GM12878 (cell line): ENCODE measurements around the gene CNTLN.

Source experiments
- CEBPB ChIP-seq, 2 experiments: fragments of 150-350 bp in 1 of 2; IDR thresholded peaks; 2 replicates each; pipeline ENCODE4 v1.6.1; 2012 to 2014; ENCODE audit warnings: low read depth in 2 of 2, low read length in 2 of 2, borderline replicate concordance in 1 of 2, inconsistent platforms in 1 of 2
- CTCF ChIP-seq, 3 experiments: IDR thresholded peaks in 2 of 3; conservative IDR thresholded peaks in 1 of 3; 2 replicates each; pipeline ENCODE4 v1.5.1; 2011; ENCODE audit warnings: low read depth in 3 of 3, low read length in 3 of 3, mild to moderate bottlenecking in 3 of 3, control low read depth in 2 of 3, moderate library complexity in 2 of 3, inconsistent platforms in 1 of 3, mixed read lengths in 1 of 3; ENCODE audit not compliant: control insufficient read depth in 2 of 3, insufficient read depth in 1 of 3; ENCODE audit errors: extremely low read depth in 1 of 3
- EP300 ChIP-seq, 2 experiments: fragments of 150-350 bp in 1 of 2; IDR thresholded peaks; 2 replicates each; pipeline ENCODE4 v1.6.1; 2011 to 2012; ENCODE audit warnings: low read depth in 2 of 2, low read length in 2 of 2, borderline replicate concordance in 1 of 2, improper control_type of control experiment in 1 of 2, inconsistent platforms in 1 of 2; ENCODE audit not compliant: control insufficient read depth in 1 of 2
- JUND ChIP-seq: IDR thresholded peaks from 2 replicates; pipeline ENCODE4 v1.6.1; 2012; ENCODE audit warnings: low read depth, mild to moderate bottlenecking, low read length, improper control_type of control experiment, moderate library complexity
- NRF1 ChIP-seq: conservative IDR thresholded peaks from 2 replicates; pipeline ENCODE4 v1.6.1; 2011; ENCODE audit warnings: mild to moderate bottlenecking, low read depth, low read length, improper control_type of control experiment
- POLR2AphosphoS2 ChIP-seq: IDR thresholded peaks from 2 replicates; pipeline ENCODE4 v1.6.1; 2011; ENCODE audit warnings: low read depth, mild to moderate bottlenecking, low read length, improper control_type of control experiment, moderate library complexity
- SP1 ChIP-seq: IDR thresholded peaks from one replicate; pipeline ENCODE4 v1.6.1; 2011; ENCODE audit warnings: low read depth, low read length
- TCF12 ChIP-seq: IDR thresholded peaks from 2 replicates; pipeline ENCODE4 v1.6.1; 2011; ENCODE audit warnings: low read depth, mild to moderate bottlenecking, low read length
- ZBTB33 ChIP-seq: fragments of 450-650 bp; IDR thresholded peaks from 2 replicates; pipeline ENCODE4 v1.6.1; 2017; ENCODE audit warnings: mild to moderate bottlenecking
- ZNF274 ChIP-seq: IDR thresholded peaks from one replicate; pipeline ENCODE4 v1.8.0; 2011; ENCODE audit not compliant: insufficient read length, insufficient read depth
- ZNF687 ChIP-seq: fragments of 450-650 bp; IDR thresholded peaks from 2 replicates; pipeline ENCODE4 v1.6.1; 2017; ENCODE audit warnings: mild to moderate bottlenecking, moderate library complexity
- TF ChIP-seq, protein P1 (sequence below): fragments of 450-650 bp; IDR thresholded peaks from 2 replicates; pipeline ENCODE4 v1.6.1; 2017; ENCODE audit warnings: low read depth, mild to moderate bottlenecking, moderate library complexity

DNA sequence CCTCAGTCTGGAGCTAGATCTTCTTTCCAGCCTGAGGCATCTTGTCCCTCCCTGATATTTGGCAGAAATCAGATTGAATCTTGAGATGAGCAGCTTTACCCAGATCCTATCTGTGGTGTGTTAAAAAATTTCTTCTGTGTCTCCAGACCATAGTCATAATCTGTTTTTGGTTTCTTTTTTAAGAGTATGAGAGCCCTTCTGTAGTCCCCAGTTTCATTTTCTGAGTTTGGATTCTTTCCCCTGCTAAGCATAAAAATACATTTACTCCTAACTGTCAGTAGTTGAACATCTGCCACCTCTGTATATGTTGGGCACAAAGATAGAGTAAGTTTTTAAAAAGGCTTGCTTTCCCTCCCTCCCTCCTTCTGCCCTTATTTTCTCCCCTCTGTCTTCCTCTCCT, 137.7 kb downstream of the CNTLN start:
- TF ChIP-seq CTCF (IDR thresholded peaks at IDR 0.05 in 2 of 3, conservative IDR thresholded peaks at IDR 0.05 in 1 of 3; ENCODE audit: control insufficient read depth in 2 of 3, extremely low read depth in 1 of 3, insufficient read depth in 1 of 3, low read depth in 3 of 3, low read length in 3 of 3) (no peak), ZNF274 (no peak), JUND (no peak), SP1 (no peak), NRF1 (no peak), EP300 (IDR thresholded peaks at IDR 0.05; ENCODE audit: borderline replicate concordance in 1 of 2, control insufficient read depth in 1 of 2, low read depth in 2 of 2, low read length in 2 of 2) (no peak), ZBTB33 (no peak), CEBPB (IDR thresholded peaks at IDR 0.05; ENCODE audit: borderline replicate concordance in 1 of 2, low read depth in 2 of 2, low read length in 2 of 2) (no peak), POLR2AphosphoS2 (no peak), TCF12 (no peak), ZNF687 (no peak)
- TF ChIP-seq, protein P1, sequence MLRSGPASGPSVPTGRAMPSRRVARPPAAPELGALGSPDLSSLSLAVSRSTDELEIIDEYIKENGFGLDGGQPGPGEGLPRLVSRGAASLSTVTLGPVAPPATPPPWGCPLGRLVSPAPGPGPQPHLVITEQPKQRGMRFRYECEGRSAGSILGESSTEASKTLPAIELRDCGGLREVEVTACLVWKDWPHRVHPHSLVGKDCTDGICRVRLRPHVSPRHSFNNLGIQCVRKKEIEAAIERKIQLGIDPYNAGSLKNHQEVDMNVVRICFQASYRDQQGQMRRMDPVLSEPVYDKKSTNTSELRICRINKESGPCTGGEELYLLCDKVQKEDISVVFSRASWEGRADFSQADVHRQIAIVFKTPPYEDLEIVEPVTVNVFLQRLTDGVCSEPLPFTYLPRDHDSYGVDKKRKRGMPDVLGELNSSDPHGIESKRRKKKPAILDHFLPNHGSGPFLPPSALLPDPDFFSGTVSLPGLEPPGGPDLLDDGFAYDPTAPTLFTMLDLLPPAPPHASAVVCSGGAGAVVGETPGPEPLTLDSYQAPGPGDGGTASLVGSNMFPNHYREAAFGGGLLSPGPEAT = no peak
